Suprapubic skin (tissue), 4 donors: ENCODE data around the gene ZFAND3.

ENCODE experiments used
- CTCF ChIP-seq, 2 donors: fragments of 200-600 bp in 1 of 2; fragments of 450-650 bp in 1 of 2; sonication (generic) in 1 of 2; IDR thresholded peaks; one replicate each; pipeline ENCODE4 v1.5.1; 2016 to 2019; ENCODE audit warnings: antibody characterized with exemption in 2 of 2, mild to moderate bottlenecking in 1 of 2, moderate library complexity in 1 of 2
- POLR2A ChIP-seq, 2 donors: fragments of 450-650 bp; IDR thresholded peaks; one replicate each; pipeline ENCODE4 v1.6.1; 2017; ENCODE audit warnings: antibody characterized with exemption in 2 of 2, mild to moderate bottlenecking in 2 of 2, moderate library complexity in 2 of 2
- POLR2AphosphoS5 ChIP-seq, 3 donors: sonication (generic); formaldehyde crosslinking; IDR thresholded peaks; one replicate each; pipeline ENCODE4 v1.6.1; 2017; ENCODE audit warnings: antibody characterized with exemption in 3 of 3

- no peak for TF ChIP-seq POLR2AphosphoS5 (IDR thresholded peaks at IDR 0.05)
- TF ChIP-seq POLR2A (IDR thresholded peaks at IDR 0.05): no peak
- no peak for TF ChIP-seq CTCF (IDR thresholded peaks at IDR 0.05)
These were observed 37.7 kb upstream of the ZFAND3 start for GRCh38 chr6:37781788-37782187.
